ENCODE results near the gene CREBRF.
"Not testable (repeated sequence)": the region's sequence is repeated elsewhere in the genome, so short reads cannot be mapped to it uniquely, and the experiment has no call there.

Gene CREBRF

DNA sequence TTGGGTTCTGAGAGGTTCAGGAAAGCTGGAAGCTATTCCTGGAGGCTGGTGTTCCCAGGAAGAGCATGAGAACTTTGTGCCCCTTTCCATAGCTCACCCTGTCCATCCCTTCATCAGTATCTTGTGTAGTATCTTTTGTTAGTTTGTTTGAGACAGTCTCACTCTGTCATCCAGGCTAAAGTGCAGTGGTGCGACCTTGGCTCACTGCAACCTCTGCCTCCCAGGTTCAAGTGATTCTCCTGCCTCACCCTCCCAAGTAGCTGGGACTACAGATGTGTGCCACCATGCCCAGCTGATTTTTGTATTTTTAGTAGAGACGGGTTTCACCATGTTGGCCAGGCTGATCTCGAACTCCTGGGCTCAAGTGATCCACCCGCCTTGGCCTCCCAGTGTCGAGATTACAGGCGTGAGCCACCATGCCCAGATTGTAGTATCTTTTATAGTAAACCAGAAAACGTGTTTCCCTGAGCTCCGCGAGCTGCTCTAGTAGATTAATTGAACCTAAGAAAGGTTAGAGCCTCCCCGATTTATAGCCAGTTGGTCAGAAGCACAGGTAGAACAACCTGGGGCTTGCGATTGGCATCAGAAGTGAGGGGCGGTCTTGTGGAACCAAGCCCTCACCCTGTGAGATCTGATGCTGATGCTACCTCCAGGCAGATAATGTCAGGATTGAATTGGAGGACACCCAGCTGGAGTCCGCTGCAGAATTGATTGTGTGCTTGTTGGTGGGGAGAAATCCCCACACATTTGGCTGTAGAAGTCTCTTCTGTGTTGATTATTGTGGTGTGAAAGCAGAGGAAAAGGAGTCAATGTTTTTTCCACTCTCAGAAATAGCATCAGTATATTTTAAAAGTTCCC is 40.3 kb upstream of the CREBRF start:
- TF ChIP-seq, protein P1, sequence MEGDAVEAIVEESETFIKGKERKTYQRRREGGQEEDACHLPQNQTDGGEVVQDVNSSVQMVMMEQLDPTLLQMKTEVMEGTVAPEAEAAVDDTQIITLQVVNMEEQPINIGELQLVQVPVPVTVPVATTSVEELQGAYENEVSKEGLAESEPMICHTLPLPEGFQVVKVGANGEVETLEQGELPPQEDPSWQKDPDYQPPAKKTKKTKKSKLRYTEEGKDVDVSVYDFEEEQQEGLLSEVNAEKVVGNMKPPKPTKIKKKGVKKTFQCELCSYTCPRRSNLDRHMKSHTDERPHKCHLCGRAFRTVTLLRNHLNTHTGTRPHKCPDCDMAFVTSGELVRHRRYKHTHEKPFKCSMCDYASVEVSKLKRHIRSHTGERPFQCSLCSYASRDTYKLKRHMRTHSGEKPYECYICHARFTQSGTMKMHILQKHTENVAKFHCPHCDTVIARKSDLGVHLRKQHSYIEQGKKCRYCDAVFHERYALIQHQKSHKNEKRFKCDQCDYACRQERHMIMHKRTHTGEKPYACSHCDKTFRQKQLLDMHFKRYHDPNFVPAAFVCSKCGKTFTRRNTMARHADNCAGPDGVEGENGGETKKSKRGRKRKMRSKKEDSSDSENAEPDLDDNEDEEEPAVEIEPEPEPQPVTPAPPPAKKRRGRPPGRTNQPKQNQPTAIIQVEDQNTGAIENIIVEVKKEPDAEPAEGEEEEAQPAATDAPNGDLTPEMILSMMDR (IDR thresholded peaks at IDR 0.05; ENCODE audit: low read depth, low read length), result no peak
- DNase-seq (ENCODE audit: extremely low read depth, low read depth), result no peak

DNA sequence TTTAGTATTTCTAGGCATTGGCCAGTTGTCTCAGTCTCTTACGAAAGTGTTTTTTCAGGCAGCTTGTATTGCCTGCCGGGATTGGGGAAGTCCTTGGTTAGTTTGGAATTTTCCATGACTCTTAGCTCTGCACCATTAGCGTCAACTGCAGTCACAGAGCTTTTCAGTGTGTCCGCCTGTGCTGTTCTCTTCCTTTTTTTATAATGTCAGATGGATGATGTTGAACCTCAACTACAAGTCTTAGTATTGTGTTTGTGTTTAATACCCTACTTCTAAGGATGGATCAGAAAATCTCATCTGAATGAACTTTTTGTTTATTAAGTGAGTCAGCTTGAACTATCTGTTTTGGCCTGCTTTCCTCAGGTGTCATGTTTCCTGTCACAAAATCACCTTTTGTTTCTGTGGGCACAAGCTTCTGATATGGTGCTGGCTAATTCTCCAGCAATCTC is 39.5 kb upstream of the CREBRF start:
- TF ChIP-seq, protein P1 (IDR thresholded peaks at IDR 0.05; ENCODE audit: low read depth, low read length), result no peak
- peak; percentile 43 for DNase-seq (ENCODE audit: extremely low read depth, low read depth)

DNA sequence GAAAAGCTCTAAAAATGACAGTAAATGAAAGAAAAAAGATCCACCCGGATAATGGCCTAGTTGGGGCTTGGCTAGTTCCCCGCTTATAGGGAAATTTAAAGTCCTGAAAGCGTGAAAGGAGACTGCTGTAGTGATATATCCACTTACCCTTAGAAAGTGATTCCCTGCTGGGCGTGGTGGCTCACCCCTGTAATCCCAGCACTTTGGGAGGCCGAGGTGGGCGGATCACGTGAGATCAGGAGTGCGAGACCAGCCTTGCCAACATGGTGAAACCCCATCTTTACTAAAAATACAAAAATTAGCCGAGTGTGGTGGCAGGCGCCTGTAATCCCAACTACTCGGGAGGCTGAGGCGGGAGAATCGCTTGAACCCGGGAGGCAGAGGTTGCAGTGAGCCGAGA is 39.1 kb upstream of the CREBRF start:
- not testable (repeated sequence) for DNase-seq (ENCODE audit: extremely low read depth, low read depth)

DNA sequence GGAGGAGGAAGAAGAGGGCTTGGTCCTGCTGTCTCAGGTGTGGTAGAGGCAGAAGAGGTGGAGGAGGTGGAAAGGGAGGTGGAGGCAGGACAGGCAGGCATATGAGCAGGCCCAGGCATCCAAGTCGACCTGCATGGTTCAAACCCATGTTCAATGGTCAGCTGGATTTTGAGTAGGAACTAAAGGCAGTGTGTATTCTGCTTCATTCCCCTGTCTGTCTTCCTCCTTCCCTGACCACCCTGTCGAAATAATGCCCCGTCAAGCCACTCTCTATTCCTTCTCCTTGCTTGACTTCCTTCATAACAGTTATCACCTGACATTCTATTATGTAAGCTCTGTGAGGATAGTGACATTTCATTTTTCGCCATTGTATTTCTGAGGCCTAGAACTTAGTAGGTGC is 37.8 kb upstream of the CREBRF start:
- TF ChIP-seq, protein P1 (IDR thresholded peaks at IDR 0.05; ENCODE audit: low read depth, low read length), result no peak
- DNase-seq (ENCODE audit: extremely low read depth, low read depth), result no peak

DNA sequence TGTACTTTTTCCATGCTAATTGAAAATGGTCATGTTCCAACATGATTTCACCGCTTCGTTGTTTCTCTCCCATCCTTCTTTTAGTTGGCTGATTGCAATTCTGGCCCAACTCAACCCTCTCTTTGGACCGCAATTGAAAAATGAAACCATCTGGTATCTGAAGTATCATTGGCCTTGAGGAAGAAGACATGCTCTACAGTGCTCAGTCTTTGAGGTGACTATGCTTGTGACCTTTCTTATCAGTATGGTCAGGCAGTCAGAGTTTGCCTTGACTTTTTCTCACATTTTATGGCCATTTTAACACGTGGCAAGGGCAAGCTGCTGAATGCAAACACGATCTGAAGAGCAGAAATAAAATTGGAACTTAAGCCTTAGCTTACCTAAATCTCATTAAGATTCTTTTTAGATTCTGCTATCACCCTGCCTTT is 36.0 kb upstream of the CREBRF start:
- no peak for DNase-seq (ENCODE audit: extremely low read depth, low read depth)
- TF ChIP-seq, protein P1 (IDR thresholded peaks at IDR 0.05; ENCODE audit: low read depth, low read length), result no peak

DNA sequence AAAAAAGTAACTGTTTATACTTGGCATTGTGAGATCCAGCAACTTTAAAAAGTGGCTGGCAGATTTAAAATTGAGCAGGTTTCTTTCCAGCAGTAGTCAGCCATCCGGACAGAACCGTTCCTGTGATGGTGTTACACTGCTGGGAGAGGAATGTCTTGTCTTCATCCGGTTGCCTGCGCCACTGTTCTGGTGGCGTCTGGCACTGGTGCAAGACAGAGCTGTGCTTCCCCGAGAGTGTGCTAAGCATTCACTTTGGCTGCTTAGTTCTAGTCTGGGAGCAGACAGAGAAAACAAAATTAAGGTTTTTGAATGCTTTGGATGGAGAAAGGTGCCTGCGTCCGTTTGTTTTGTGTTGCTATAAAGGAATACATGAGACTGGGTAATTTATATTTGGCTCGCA is 35.5 kb upstream of the CREBRF start:
- DNase-seq (ENCODE audit: extremely low read depth, low read depth), result no peak
- TF ChIP-seq, protein P1 (IDR thresholded peaks at IDR 0.05; ENCODE audit: low read depth, low read length), result no peak

DNA sequence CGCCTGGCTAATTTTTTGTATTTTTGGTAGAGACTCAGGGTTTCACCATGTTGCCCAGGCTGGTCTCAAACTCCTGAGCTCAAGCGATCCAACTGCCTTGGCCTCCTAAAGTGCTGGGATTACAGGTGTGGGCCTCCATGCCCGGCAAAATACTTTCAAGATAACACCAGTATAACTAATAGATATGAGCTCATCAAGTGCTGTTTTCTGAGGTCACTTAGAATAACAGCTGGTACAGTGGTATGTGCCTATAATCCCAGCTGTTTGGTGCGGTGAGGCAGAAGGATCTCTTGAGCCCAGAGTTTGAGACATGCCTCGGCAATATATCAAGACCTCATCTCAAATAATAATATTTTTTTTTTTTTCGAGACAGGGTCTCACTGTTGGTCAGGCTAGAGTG is 30.5 kb upstream of the CREBRF start:
- TF ChIP-seq, protein P1 (IDR thresholded peaks at IDR 0.05; ENCODE audit: low read depth, low read length), result no peak
- DNase-seq (ENCODE audit: extremely low read depth, low read depth), result no peak

DNA sequence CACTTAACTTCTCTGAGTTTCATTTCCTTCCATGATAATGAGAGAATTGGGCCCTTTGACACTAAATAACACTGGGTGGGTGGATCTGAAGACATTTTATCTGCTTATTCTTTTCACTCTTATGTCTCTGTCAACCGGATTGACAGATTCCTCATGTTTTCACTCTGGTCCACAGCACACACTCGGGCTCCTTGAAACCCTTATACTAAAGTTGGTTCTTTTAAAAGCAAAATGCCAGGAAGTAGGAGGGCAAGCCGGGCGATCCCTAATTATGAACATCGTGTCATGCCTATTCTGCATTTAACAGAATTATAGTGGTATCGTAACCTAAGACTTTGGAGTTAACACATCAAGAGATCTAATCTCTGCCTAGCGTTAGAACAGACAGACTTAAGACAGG is 28.2 kb upstream of the CREBRF start:
- TF ChIP-seq, protein P1 (IDR thresholded peaks at IDR 0.05; ENCODE audit: low read depth, low read length), result no peak
- DNase-seq (ENCODE audit: extremely low read depth, low read depth), result no peak

Data from AG09319 (cell line).